HepG2 (cell line): ENCODE measurements around the gene INO80E. TPM values are rescaled to one million over a fixed set of nuclear protein-coding genes. Genes with fewer than 3 reads are reported as not detected.

ENCODE experiments used
- ATAC-seq: fragments of 200-7000 bp; cut with Tn5 transposase; 3 replicates; pipeline ENCODE4 v1.9.1; 2020; ENCODE audit warnings: mild to moderate bottlenecking, moderate library complexity
- BruUV-seq: library from RNA; stranded (reverse); fragments of 400-500 nt; replicated peaks from 2 replicates; lab custom pipeline; 2021; lab: Mats Ljungman, UMichigan
- CTCF ChIA-PET: fragments of 300-600 bp; formaldehyde crosslinking; extraction: SDS; loops from one replicate; lab custom pipeline; 2021; ENCODE audit warnings: low total read pairs, inconsistent platforms, low intra/inter-chr PET ratio; lab: Yijun Ruan, JAX
- POLR2A ChIA-PET: fragments of 350-600 bp; sonication (Branson Sonifier 250); formaldehyde crosslinking; loops from one replicate; lab custom pipeline; 2020; ENCODE audit warnings: antibody characterized with exemption, inconsistent platforms; lab: Yijun Ruan, JAX
- DNase-seq: peaks from one replicate; pipeline ENCODE4 v3.0.0-alpha.2; 2015; ENCODE audit warnings: low spot score
- FAIRE-seq: peaks from 3 replicates; lab custom pipeline; 2011; peaks lifted over from hg19 to GRCh38; lab: Jason Lieb, UNC
- H2AFZ ChIP-seq: one replicate; pipeline ENCODE4 v1.6.1; 2011; ENCODE audit warnings: low read length, inconsistent platforms
- H3K27ac ChIP-seq: fragments of 300-600 bp; 3 replicates; pipeline ENCODE4 v1.8.0; 2011; ENCODE audit warnings: mixed run types, mild to moderate bottlenecking, mixed read lengths, low read length, inconsistent platforms; ENCODE audit not compliant: insufficient read depth; ENCODE audit errors: extremely low read length
- H3K27me3 ChIP-seq, 2 experiments: fragments of 200-600 bp in 1 of 2; 2 replicates in 1 of 2; 3 replicates in 1 of 2; pipeline versions ENCODE4 v1.6.0 to v1.8.0; 2011; ENCODE audit warnings: low read length in 2 of 2, mild to moderate bottlenecking in 2 of 2, moderate library complexity in 2 of 2, inconsistent platforms in 1 of 2; ENCODE audit not compliant: insufficient read depth in 2 of 2, control insufficient read depth in 1 of 2
- H3K36me3 ChIP-seq, 2 experiments: fragments of 200-600 bp in 1 of 2; replicated peaks in 1 of 2; 2 replicates in 1 of 2; 3 replicates in 1 of 2; pipeline versions ENCODE4 v1.5.1 to v1.8.0; 2011; ENCODE audit warnings: low read length in 2 of 2, inconsistent platforms in 1 of 2; ENCODE audit not compliant: insufficient read depth in 2 of 2, control insufficient read depth in 1 of 2
- H3K4me1 ChIP-seq: 2 replicates; pipeline ENCODE4 v1.5.1; 2012; ENCODE audit warnings: low read length, inconsistent platforms; ENCODE audit not compliant: insufficient read depth
- H3K4me2 ChIP-seq: 2 replicates; pipeline ENCODE4 v1.6.0; 2011; ENCODE audit warnings: low read depth, low read length, inconsistent platforms
- H3K4me3 ChIP-seq, 3 experiments: fragments of 200-600 bp in 1 of 3; sonication (generic), shearing (Covaris generic) in 1 of 3; replicated peaks in 1 of 3; 2 replicates each; pipeline ENCODE4 v1.5.1; 2011 to 2016; ENCODE audit warnings: low read length in 3 of 3, inconsistent platforms in 2 of 3, low read depth in 2 of 3, mild to moderate bottlenecking in 2 of 3, control low read depth in 1 of 3, mixed read lengths in 1 of 3; ENCODE audit not compliant: insufficient read depth in 1 of 3
- H3K79me2 ChIP-seq: one replicate; pipeline ENCODE4 v1.6.1; 2011; ENCODE audit warnings: low read length, inconsistent platforms; ENCODE audit not compliant: insufficient read depth
- H3K9ac ChIP-seq: 2 replicates; pipeline ENCODE4 v1.6.0; 2011; ENCODE audit warnings: mild to moderate bottlenecking, low read depth, low read length, inconsistent platforms; ENCODE audit not compliant: insufficient read depth
- H3K9me3 ChIP-seq: 2 replicates; pipeline ENCODE4 v1.5.1; 2012; ENCODE audit warnings: mild to moderate bottlenecking, low read length
- H4K20me1 ChIP-seq: 2 replicates; pipeline ENCODE4 v1.6.0; 2011; ENCODE audit warnings: inconsistent platforms, mild to moderate bottlenecking, low read length, moderate library complexity; ENCODE audit not compliant: insufficient read depth
- HNF1B ChIP-seq: sonication (generic); formaldehyde crosslinking; IDR thresholded peaks from 2 replicates; pipeline ENCODE4 v1.5.1; 2020; ENCODE audit warnings: mild to moderate bottlenecking, moderate library complexity, missing genetic modification reagents
- KIAA2018 ChIP-seq: sonication (generic); formaldehyde crosslinking; IDR thresholded peaks from 2 replicates; pipeline ENCODE4 v1.5.0; 2020; ENCODE audit warnings: mild to moderate bottlenecking, missing genetic modification reagents, borderline replicate concordance
- MED13 ChIP-seq: sonication (generic); formaldehyde crosslinking; IDR thresholded peaks from 2 replicates; pipeline ENCODE4 v1.5.0; 2020; ENCODE audit warnings: missing genetic modification reagents
- PRMT3 ChIP-seq: sonication (generic); formaldehyde crosslinking; IDR thresholded peaks from 2 replicates; pipeline ENCODE4 v1.8.1; 2022; ENCODE audit warnings: low read depth, mild to moderate bottlenecking, moderate library complexity, missing genetic modification reagents, borderline replicate concordance
- ZMYM2 ChIP-seq: sonication (generic); formaldehyde crosslinking; IDR thresholded peaks from 2 replicates; pipeline ENCODE4 v1.8.0; 2022; ENCODE audit warnings: mild to moderate bottlenecking, missing genetic modification reagents
- ZUFSP ChIP-seq: sonication (generic); formaldehyde crosslinking; IDR thresholded peaks from 2 replicates; pipeline ENCODE4 v1.9.0; 2021; ENCODE audit warnings: missing genetic modification reagents, mild to moderate bottlenecking, borderline replicate concordance
- WGBS: methylation state at CpG from one replicate; pipeline ENCODE4 v1.1.6; 2017; ENCODE audit warnings: low lambda C conversion rate; 5-methylcytosine and 5-hydroxymethylcytosine counted together
- in situ Hi-C: cut with HindIII; loops from 2 replicates; pipeline ENCODE4 v1.10.0; 2017; ENCODE audit warnings: low pct_unique_long_range_greater_than_20kb; ENCODE audit not compliant: extremely low pct_ligation_motif_present
- intact Hi-C: fragments of 100-400 bp; cut with micrococcal nuclease; formaldehyde crosslinking; loops from one replicate; pipeline ENCODE4 v1.10.0; 2022; ENCODE audit not compliant: unreplicated experiment
- polyA plus RNA-seq, 8 experiments: library from polyadenylated mRNA; depleted of rRNA in 3 of 8; stranded (reverse) in 7 of 8; unstranded in 1 of 8; fragments of >200 nt; fragmentation: Illumina TruSeq in 4 of 8; extraction: Trizol in 4 of 8; gene quantifications; 2 replicates each; pipeline versions ENCODE4 v1.2.1 to v1.2.3, GENCODE V29; 2011 to 2016; ENCODE audit warnings: low read depth in 4 of 8, missing spikeins in 1 of 8, mixed read lengths in 1 of 8; ENCODE audit not compliant: insufficient read depth in 1 of 8
- total RNA-seq, 5 experiments: library from RNA; depleted of rRNA; stranded (reverse); fragments of >200 nt; fragmentation: Illumina TruSeq; extraction: Trizol; gene quantifications; 2 replicates each; pipeline ENCODE4 v1.2.3, GENCODE V29; 2016; ENCODE audit warnings: low read depth in 1 of 5

The INO80E gene
- total and polyA plus RNA-seq, 2 of the 13 experiments (the other 11 are each of a cell fraction or from before 2014, with no cell fraction given) = 25.8 to 45.6 TPM

DNA sequence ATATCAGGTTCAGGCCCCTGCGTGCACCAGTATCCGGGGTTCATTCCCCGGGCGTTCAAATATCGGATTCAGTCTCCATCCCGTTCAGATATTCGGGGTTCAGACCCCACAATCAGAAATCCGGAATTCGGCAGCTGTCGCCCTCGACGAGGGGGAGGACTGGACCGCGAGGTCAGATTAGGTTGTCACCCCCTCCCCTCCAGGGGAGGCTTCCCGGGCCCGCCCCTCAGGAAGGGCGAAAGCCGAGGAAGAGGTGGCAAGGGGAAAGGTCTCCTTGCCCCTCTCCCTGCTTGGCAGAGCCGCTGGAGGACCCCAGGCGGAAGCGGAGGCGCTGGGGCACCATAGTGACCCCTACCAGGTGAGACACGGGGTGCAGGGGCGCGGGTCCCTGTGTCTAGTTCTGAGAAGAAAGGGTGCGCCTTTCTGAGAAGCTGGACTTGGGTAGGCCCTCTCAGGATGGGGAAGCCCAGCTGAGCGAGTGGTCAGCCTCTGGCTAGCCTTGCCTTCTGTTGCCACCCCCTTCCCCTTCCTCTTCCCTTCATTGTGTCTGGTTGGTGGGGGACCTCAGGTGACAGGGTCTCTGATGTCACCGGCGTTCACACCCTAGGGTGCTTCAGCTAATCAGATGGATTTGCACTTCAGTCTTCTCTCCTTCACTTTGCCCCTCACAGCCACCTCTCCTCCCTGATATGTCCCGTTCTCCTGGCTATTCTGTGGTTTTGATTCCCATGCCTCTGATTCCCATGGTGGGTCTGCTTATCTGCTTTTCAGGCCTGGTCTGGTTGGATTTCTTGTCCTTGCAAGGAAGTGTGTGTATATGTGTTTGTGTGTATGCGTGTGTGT is 21.5 kb upstream of the INO80E start (continued):
- TF ChIP-seq HNF1B (CRISPR knock-in tag) (no peak), ZMYM2 (CRISPR knock-in tag) (peak; percentile 35; the same call in 1 of the 2 replicates)

GRCh38 chr16:29975134-29975538 is 20.9 kb upstream of the INO80E start:
- Histone ChIP-seq H3K9me3 (no peaks in the 10 kb centered on the region), H3K4me2 (peak overlapping the region; percentile 93), H3K79me2 (peaks cover 38% of the 10 kb centered on the region), H3K9ac (peak overlapping the region; percentile 89), H4K20me1 (peaks cover 23% of the 10 kb centered on the region), H3K27me3 (no peaks in the 10 kb centered on the region; a peak in 1 of 5 replicates), H3K27ac (peak overlapping the region; percentile 72), H2AFZ (no peak overlapping the region), H3K36me3 (peaks cover 25 to 35% of the 10 kb centered on the region in 2 experiments), H3K4me3 (peak overlapping the region; percentile 86 to 99 (median 91)), H3K4me1 (peaks cover 30% of the 10 kb centered on the region)
- no peak for DNase-seq
- in situ Hi-C loops = no loop called here
- BruUV-seq = no TSS peak
- 64% methylated on average over 5 of the region's 5 CpGs for WGBS
- no peak for ATAC-seq
- POLR2A ChIA-PET = interaction anchor here (1.4 to 4.7 kb wide), 4 partner anchors 13 to 75 kb away, joined by 4 to 47 read pairs (median 42); partner anchors contain the start of genes ASPHD1, KCTD13, SEZ6L2 and TMEM219
- FAIRE-seq = no peak
- intact Hi-C loops = no loop called here
- CTCF ChIA-PET = no interaction called here
- TF ChIP-seq PRMT3 (CRISPR knock-in tag) = no peak
- no peak for TF ChIP-seq KIAA2018 (CRISPR knock-in tag)
- TF ChIP-seq ZUFSP = no peak
- TF ChIP-seq MED13 (CRISPR knock-in tag) = no peak
